GM04504 (cell line): ENCODE data around the gene NEGR1.
A peak's percentile ranks its signal among the peaks of the same experiment; 100 is the strongest.

ENCODE experiments used
- DNase-seq: peaks from one replicate; pipeline ENCODE4 v3.0.0-alpha.2; 2012; ENCODE audit warnings: low read depth

The NEGR1 gene

DNA sequence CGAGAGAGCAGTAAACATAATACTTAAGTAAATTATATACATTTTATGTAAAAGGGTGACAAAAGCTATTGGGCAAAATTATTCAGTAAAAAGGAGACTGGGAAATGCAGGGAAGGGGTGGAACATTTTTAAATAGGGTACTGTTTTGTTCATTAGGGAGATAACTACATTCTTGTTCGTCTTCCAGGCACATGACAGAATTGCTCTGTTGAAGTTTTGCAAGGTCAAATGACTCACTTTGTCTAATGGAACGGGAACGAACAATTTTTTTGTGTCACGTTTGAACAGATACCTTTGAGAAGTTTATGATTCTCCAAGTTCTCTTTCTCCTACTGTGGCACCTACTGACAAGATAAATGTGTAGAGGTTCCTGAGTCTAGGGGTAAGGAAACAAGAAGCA, 819.2 kb downstream of the NEGR1 start:
- DNase-seq = peak; percentile 10

- DNase-seq = no peak
Measured at GRCh38 chr1:71462247-71462646, 820.1 kb downstream of the NEGR1 start.

DNA sequence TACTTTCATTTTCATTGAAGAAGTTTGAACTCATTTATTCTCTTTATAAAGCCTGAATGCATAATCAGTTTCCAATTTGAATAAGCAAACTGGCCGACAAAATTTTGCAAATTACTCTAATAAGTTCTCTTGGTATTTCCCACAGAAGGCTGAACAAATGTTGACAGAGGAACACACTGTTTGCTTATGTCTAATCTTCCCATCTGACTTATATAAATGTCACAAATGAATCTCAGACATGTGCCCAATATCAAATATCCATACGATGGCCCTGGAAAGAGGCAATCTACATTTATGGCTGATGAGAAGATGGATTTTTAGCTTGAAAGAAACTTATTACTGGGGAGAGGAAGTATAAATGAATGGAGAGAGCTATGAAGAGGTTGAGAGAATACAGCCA, 820.9 kb downstream of the NEGR1 start:
- no peak for DNase-seq

DNA sequence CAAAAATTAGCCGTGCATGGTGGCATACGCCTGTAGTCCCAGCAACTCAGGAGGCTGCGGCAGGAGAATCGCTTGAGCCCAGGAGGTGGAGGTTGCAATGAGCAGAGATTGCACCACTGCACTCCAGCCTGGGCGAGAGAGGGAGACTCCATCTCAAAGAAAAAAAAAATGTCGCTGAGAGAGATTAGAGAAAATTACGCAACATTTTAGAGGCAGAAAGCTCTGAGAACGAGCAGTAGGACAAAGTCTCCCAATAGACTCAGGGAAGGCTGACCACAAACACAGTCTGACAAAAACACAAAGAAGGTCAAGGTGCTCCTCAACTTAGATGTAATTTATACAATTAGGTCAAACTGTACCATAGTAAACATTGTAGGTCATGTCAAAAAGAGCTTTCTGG, 833.9 kb downstream of the NEGR1 start:
- DNase-seq = no peak

- DNase-seq = no peak
Measured at GRCh38 chr1:71438626-71439025, 843.7 kb downstream of the NEGR1 start.

- peak; percentile 2 for DNase-seq
Measured at GRCh38 chr1:71435951-71436350, 846.4 kb downstream of the NEGR1 start.

GRCh38 chr1:71434240-71434639, 848.1 kb downstream of the NEGR1 start:
- no peak for DNase-seq

DNA sequence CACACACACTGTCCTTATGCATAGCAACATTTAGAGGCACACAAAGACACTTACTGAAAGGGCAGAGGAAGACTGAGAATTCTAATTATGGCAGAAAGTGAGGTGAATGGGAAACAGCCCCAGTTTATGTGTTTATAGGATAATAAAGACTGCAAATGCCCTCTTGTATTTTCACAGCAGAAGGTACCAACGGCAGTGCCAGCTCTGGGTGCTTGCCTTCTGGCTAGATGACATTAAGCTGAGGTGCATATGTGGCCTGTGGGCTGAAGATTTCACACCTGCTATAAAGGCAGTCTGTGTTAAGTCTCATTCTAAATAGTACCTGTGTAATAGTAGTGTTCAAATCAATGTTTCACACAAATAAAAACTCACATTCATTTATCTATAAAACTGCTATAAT, 854.3 kb downstream of the NEGR1 start:
- no peak for DNase-seq

DNA sequence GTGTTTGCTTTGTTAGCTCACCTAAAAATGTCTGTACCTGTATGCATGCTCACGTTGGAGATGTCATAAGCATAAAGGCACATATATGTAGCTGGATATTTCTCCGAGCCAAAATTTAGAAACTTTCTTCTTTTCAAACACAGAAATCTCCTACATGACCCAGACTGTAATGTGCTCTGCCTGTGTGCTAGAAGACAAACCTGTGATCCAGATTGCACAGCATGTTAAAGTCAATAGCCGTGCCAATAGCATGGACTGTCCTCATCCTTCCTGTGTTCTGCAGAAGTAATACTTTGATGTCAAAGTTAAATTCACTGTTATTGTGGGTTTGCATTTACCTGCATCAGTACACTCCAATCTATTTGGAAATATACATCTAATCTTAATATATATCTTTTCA, 855.3 kb downstream of the NEGR1 start:
- DNase-seq = no peak

- no peak for DNase-seq
Measured at GRCh38 chr1:71424536-71424935, 857.8 kb downstream of the NEGR1 start.

GRCh38 chr1:71422221-71422620, 860.1 kb downstream of the NEGR1 start:
- no peak for DNase-seq

DNA sequence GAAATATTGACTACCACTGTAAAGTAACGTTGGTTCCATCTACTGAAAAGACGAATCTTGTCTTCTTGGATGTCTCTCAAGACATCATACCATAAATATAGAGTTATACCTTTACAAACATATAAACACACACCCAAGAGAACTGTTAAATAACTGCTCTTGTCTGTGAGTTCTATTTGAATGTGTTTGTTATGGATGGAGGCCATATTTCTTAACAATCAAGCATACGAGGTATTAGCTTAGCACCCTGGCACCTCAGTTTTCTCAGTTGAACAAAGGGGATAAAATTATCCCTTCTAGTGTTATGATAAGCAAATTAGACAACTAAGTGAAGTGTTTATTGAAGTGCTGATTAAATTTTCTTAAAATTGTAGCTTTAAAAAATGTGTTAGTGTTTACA, 864.9 kb downstream of the NEGR1 start:
- no peak for DNase-seq

GRCh38 chr1:71414179-71414578, 868.2 kb downstream of the NEGR1 start:
- peak; percentile 1 for DNase-seq

GRCh38 chr1:71413441-71414175, 868.7 kb downstream of the NEGR1 start:
- peak; percentile 32 for DNase-seq

- no peak for DNase-seq
Measured at GRCh38 chr1:71400050-71400449, 882.3 kb downstream of the NEGR1 start.

DNA sequence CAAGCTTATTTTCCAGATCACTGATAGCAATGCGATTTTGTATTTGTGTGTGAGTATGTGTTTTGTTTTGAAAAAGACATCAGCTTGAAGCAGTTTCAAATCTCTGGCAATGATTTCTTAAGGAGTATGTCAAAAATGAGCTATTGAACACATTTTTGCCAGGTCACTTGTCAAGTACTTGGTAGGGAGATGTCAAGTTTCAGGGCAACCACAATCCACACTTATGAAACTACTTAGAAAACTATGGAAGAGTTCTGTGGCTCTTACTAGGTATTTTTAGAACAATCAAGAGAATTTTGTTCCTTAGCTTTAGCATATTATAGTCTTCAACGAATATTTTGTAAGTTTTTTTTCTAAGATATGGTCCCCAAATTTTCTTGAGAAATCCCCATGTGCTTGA, 882.7 kb downstream of the NEGR1 start:
- DNase-seq = no peak

DNA sequence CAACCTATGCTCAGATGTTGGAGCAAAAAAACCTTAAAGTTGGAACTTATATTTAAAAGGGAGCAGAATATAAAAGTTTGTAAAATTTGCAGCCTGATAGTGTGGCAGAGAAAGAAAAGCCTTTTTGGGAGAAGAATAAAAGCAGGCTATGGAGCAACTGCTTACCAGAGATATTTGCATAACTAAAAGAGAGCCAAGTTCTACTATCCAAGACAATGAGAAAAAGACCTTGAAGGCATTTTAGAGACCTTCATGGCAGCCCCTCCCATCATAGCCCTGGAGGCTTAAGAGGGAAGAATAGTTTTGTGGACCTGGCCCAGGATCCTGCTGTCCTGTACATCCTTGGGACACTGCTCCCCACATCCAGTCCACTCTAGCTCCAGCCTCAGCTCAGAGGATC, 889.0 kb downstream of the NEGR1 start:
- no peak for DNase-seq

DNA sequence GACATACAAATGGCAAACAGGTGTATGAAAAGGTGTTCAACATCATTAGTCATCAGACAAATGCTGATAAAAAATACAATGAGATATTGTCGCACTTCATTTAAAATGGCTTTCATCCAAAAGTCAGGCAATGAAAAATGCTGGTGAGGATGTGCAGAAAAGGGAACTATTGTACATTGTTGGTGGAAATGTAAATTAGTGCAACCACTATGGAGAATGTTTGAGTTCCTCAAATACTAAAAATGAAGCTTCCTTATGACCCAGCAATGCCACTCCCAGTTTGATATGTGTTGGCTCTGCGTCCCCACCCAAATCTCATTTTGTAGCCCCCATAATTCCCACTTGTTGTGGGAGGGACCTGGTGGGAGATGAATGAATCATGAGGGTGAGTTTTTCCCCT, 891.8 kb downstream of the NEGR1 start:
- no peak for DNase-seq

GRCh38 chr1:71377886-71378285, 904.5 kb downstream of the NEGR1 start:
- no peak for DNase-seq

DNA sequence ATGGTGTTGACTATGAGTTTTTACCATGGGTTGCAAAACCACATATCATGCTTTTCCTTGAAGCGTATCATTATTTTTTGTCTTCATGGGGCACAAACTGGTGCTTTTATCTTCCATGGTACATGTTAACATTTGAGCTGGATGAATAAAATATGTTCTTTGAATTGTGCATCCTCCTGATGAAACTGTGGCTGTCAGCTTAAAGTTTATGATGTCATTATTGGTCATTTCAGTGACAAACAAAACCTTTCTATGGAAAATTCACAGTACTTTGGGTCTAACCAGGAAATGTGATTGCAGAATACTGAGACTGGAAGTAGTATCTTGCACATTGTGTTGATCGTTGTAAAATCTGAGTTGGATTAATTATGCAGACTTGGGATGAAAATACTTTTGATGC, 909.8 kb downstream of the NEGR1 start:
- no peak for DNase-seq

DNA sequence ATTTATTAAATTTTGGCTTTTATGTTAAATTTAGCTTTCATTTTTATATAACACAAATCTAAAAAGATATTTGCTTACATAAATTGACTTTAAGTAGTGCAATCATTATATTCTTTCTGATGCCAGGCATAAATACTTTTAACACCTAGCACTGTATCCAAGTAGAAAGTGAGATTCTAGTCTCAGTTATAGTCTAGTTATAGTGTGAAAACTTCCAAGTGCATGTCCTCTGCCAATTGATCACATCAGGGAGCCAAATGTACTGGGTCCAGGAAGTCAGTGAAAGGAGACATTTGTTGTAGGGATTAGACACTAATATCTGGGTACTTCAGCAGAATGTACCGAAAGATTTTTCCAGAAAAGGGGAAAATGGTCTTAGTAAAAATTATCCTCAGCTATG, 910.8 kb downstream of the NEGR1 start:
- no peak for DNase-seq

GRCh38 chr1:71364236-71364635, 918.1 kb downstream of the NEGR1 start:
- no peak for DNase-seq

- DNase-seq = no peak
Measured at GRCh38 chr1:71362691-71363090, 919.6 kb downstream of the NEGR1 start.

DNA sequence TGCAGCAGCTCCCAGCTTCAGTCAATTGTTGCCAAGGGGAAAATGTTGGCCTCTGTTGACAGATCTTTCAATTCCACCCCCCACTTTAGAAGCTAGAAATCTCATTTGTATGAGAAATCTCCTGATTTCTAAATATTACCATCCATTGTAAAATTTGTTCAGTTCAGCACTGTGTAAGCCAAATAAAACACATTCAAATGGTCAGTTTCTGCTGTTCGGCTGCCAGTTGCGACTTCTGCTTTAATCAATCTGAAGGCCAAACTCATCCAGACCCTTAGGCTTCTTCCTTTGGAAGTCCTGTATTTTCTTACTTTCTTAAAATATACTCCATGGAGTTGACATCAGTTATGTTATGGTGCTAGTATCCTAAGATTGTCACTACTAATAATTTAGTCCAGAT, 920.3 kb downstream of the NEGR1 start:
- DNase-seq = no peak

DNA sequence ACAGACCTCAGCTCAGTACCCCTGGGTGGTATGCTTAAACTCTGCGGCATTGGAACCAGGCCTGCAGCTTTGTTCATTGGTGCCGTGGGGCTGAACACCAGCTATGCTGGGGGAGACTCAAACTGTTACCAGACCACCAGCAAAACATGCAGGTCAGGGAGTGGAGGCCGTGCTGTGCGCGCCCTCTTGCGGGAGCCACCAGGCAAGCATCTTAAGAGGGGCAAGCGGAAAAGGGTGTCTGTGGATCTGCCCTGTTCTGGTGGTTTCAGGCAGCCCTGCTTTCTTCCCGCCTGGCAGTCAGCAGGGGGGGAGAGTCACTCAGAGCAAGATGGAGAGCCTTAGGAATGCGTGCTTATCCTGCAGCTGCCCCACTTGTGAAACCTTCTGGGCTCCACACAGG, 924.6 kb downstream of the NEGR1 start:
- DNase-seq = no peak
